Measurements from ENCODE around the gene CREG1.

The CREG1 gene

DNA sequence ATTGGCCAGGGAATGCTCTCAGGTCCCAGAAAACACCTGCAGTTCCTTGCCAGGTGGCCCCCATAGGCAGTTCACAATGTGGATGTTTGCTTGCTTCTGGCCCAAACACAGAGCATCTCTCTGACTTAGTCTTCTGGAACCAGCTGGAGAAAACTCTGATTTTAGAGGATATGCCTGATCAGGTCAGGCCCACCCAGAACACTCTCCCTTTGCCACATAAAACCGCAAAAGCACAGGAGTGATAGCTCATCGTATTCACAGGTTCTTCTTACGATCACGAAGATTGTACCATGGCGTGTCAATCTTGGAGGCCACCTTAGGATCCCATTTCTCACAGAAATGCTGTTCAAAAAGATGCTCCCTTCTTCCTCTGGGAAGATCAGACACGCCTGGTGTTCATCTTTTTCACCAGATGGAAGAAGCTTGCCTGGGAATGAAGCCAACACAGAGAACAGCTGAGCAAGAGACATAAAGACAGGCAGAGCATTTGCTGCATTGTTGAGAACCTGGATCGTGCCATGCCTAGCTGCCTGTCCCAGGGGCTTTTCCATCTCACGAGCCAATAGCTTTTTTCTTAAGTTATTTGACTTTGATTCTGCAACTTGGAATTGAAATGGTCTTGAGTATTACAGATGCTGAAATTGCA, 23.6 kb downstream of the CREG1 start:
- DNase-seq (ENCODE audit: low spot score) = no peak

DNA sequence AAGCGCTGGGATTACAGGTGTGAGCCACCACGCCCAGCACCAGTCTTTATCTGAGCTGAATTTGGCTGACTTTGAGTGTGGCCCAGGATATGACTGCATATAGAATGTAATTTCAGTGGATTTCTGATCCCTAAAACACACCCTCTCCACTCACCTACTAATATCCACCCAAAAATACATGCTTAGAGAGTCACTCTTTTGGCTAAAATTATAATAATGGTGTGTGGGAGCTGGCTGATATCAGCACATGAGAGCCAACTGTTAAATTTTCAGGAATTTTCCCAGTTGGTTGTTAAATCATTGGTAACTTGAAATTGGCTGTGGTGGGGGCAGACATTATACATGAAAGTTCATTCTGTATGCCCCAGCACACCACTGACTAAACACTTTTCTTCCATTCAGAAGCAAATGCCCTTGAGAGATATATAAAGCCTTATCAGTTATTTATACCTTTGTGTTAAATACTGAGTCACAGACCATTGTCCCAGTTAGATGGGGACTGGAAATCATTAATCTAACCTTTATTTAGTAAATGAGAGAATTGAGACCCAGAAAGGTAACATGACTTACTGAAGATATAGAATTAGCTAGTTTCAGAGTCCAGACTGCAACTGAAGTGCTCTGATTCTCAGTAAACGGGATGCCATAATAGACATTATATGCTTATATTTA, 25.4 kb downstream of the CREG1 start:
- no peak for DNase-seq (ENCODE audit: low spot score)

DNA sequence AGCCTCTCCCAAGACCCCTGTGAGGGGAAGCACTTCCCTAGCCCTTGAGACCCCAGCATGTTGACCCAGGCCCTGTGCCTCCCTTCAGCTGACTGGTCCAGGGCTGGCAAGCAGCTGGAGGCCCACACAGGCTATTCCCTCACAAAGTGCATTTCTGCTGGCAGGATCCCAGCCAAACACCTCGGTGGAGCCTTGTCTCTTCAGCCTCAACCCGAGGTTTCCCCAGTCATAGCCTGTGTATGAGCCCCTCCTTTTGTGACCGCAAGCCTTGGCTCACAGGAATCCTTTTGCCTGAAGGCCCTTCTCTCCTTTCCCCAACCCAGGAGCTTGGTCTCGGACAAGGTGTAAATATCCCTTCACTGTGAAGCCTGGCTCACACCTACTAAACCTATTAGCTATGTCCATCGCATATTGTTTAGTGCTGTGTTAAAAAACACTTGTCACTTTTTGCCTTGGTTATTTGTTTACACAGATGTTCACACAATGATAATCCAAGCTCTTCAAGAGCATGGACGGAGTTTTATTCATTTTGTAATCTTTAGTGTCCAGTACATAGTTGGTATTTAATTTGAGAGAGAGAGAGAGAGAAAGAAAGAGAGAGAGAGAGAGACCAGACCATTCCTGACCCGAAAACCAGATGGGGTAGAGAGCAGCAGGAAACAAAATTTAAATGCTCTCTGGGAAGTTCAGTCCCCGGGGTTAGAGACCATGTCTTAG, 26.7 kb downstream of the CREG1 start:
- DNase-seq (ENCODE audit: low spot score) = no peak

DNA sequence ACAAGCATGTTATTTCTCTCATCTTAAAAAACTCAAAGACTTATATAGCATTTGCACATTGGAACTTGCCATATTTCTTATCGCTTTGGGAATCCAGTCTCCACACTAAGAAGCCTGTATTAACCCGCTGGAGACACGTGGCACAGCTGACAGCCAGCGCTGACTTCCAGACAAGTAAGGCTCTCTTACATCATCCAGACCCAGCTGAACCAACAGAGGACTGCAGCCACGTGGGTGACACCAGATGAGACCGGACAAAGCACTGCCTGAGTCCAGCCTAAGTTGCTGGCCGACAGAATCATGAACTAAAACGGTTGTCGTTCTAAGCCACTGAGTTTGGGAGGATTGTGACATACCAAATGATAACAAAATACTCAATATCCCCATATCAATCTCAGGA, 28.9 kb downstream of the CREG1 start:
- no peak for DNase-seq (ENCODE audit: low spot score)

DNA sequence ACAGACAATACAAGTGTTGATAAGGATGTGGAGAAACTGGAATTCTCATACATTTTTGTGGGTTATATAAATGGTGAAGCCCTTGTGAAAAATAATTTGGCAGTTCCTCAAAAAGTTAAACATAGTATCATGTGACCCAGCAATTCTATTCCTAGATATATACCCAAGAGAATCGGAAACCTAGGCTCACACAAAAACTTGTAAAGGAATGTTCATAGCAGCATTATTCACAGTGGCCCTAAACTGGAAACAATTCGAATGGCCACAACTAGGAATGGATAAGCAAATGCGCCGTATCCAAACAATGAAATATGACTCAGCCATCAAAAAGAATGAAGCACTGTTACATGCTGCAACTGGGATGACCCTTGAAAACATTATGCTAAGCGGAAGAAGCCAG, 31.3 kb downstream of the CREG1 start:
- no peak for DNase-seq (ENCODE audit: low spot score)

DNA sequence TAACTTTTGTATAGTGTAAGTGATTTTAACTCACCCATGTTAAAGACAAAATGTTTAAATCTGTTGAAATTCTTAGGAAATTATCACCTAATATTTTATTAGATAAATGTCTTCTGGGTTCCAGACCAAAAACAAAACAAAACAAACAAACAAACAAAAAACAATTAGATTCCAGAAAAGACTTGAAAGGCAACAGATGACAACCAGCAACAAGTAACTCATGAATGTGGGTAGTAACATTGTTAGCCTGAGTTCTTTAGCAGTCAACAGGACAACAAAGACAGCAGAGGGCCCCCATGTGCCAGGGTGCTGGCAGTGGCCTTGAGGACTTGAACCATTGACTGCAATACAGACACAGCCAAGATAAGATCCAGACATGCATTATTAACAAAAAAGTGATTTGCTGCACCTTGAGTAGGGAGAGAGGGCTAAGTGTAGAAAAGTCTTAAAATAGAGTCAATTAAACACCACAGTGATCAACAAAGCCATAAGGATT, 32.8 kb downstream of the CREG1 start:
- no peak for DNase-seq (ENCODE audit: low spot score)

DNA sequence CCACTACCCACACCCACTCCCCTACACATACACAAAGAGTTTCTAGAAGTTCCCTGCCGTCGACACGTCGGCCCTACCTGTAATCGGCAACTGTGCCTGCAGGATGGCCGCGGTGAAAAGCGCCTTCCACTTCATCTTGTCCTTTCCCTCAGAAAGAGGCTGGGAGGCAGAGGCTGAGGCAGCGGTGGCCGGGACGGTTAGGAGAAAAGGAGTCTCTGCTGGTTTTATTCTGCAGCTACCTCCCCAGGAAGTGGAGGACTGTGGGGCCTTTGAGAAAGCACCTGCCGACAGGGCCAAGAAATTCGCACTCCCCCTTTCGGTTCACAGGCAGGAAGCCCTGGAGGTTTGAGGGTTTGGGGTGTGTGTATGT, 35.2 kb downstream of the CREG1 start, which contains the start of gene CD247:
TSS of gene CD247 (minus strand) at position 199 of the 370 bp plus-strand sequence. CDS start at position 135, 64 bp downstream.
- DNase-seq (ENCODE audit: low spot score) = no peak

DNA sequence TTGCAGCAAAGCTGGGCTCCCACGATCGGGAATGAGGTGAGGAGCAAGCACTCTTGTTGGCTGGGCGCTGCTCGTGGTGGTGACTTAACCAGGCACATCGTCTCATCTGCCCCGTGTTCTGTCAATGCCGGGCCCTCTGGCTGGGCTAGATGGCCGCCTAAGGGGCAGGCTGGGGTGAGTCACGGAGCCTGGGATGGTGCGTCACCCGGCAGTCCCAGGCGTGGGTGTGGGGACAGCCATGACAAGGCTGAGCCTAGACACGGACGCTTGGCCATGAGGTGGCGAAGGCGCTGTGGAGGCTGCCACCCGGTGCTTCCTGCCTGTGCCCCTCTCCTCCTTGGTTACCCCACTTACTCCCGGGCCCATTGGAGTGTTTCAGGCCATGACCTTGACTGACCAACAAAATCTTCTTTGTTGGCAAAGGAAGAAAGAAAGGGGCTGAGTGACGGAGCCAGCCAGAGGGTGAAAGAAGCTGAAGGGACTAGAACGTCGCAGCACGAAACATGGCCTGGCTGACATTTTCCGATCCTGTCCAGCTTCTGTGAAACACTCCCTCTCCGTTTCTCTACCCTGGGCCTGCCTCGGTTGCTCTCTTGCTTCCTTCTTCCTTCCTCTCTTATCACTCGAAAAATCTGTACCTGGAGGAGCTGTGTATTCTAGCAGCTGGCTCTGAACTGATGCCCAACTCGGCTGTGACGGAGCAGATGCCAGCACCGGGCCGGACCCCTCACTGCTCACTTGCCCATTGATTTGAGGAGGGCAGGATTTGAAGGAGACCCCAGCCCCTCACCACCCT, 35.8 kb downstream of the CREG1 start:
- DNase-seq (ENCODE audit: low spot score) = no peak

DNA sequence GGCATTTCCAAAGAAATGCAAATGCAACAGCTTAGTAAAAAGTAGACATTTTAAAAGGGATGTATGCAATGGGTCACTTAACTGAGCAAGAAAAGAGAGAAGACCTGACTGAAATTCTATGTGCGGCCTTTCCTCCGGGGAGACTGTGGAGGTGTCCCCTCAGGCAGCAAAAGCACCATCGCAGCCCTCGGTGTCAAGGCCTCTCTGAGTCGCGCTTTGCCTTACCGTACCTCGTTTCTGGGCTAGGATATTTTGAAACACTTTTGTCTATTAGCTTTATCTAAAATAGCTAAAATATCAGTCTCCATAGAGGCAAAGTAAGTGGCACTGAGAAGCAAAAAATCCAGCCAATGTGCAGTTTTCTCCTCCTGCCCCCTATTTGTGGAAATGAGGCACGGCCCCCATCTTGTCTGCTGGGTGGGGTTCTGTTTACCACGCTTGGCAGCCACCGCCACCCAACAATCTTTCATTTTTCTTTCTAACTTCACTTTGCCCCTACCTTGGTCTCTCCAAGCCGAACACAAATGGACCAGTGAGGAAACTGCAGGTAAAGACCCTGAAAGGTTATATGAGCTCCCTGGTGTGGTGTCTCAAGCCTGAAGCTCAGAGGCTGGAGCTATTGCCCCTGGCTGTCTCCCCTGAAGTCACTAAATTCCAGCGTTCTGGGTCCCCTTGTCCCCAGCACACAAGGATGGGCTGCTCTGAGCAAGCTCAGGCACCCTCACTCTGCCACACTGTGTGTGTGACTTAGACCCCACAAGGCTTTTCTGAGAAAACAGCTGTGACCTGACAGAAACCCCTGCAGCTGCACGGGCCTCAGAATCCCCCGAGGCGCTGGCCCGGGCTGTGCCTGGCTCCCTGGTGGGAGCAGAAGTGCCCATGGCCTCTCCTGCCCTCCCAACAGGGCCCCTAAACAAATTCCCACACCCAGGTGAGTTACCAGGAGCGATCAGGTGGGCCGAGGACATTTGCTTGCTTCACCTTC, 36.9 kb downstream of the CREG1 start:
- DNase-seq (ENCODE audit: low spot score) = no peak

DNA sequence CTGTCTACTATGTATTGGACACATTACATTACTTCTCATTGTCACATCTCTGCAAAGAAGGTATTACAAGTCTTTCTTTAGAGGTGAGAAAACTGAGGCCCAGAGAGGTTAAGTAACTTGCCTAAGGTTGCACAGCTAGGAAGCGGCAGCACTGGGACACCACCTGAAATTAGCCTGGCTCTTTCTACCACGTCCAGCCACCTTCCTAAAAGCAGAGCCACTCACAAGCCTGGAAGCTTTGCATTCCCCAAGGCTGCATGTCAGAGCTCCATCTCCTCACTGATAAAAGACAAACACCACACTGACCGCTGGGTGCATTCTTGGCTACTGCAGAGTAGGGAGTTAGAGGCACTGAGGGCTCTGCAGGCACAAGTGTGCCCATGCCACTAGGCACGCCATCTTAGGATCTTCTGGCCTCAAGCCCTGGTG, 37.7 kb downstream of the CREG1 start:
- DNase-seq (ENCODE audit: low spot score) = no peak

DNA sequence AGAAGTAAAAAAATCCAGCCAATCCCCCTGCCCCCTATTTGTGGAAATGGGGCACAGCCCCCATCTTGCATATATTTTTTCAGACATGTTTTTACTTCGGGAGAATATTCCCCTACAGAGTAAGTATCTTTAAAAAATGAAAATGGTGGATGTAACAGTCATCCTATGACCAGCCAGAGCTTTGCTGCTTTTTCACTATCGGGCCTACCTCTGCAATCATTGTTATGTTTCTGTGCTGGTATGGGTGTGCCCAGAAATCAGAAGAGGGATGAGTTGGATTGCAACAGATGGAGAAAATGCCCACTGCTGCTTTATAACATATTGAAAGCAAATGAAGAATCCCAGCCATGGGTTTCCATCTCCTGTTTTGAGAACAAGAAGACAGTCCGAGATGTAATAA, 38.1 kb downstream of the CREG1 start:
- no peak for DNase-seq (ENCODE audit: low spot score)

DNA sequence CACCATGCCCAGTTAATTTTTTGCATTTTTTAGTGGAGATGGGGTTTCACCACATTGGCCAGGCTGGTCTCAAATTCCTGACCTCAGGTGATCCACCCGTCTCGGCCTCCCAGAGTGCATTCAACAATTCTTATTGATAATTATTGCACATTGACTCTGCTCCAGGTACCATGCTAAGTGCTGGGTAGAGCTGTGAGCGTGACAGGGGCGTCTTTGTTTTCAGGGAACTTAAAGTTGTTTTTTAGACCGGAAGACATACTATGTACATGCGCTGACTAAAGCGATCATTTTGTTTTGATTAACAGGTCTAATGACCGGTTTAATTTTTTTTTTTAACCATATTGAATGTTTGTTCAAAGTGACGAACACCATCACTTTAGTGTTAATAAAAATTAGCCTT, 39.3 kb downstream of the CREG1 start:
- no peak for DNase-seq (ENCODE audit: low spot score)

DNA sequence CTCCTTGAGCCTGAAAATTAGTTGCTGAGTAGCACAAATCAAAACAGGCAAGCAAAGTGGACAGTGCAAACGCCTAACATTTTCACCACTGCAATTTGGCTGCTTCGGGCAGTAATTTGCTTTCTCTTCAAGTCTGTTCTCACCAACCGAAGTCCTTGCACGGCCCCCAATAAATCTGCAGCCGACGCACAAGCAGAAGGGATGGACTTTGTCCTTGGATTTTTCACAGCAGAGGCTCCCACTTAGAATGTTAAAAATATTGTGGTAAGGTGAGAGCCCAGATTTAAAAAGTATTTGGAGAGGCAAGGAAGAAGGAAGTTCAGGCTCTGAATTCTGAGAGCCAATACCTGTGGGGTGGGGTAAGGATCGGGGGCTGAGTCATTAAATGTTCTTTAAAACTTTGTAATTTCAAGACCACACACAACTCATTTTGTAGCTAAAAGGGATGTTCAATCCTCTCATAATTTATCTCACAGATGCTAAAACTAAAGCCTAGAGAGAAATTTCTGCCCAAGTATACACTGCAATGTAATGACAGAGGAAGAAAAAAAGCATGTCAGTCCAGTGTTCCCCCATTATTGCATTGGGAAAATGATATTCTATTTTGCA, 41.4 kb downstream of the CREG1 start:
- DNase-seq (ENCODE audit: low spot score) = no peak

DNA sequence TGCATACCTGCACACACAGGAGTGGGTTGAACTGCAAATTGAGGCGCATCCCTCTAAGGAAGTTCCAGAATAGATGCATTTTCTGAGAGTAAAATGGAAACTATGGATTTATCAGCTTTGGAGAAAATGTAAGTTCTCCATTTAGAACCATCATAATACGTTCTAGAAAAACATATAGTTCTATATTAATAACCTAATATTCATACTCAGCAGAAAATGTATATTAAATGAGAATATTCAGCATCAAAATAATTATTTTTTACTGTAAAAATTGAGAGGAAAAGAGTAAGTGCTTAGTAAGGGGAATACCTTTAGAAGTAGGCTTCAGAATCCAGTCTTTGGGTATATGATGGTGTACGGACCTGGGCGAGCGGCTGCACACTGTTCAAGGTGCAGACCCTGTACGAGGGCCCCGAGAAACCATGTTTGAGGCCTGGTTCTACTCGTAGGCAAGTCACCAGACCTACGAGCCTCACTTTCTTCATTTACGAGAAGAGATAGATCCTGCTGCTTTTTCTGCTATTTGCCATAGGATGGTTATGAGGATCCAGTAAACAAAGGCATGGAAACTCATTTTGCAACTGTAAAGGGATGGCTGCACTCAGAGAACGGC, 42.1 kb downstream of the CREG1 start:
- no peak for DNase-seq (ENCODE audit: low spot score)

DNA sequence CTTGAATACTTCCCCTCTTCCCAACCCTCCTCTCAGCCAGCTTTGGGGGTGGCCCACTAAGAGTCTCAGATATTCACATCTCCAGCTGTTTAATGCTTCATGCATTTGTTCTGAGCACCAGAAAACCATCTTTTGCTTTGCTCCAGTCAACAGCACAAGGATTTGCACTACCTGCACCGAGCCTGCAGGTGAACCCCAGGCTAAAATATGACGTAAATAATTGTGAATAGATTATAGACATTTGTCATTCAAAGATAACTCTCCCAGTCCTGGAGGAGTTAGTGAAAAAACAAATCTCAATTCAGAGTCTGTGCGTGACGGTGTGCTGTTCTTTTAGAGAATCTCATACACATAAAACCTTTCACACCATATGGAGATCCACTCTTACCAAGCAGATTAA, 42.7 kb downstream of the CREG1 start:
- DNase-seq (ENCODE audit: low spot score) = no peak

DNA sequence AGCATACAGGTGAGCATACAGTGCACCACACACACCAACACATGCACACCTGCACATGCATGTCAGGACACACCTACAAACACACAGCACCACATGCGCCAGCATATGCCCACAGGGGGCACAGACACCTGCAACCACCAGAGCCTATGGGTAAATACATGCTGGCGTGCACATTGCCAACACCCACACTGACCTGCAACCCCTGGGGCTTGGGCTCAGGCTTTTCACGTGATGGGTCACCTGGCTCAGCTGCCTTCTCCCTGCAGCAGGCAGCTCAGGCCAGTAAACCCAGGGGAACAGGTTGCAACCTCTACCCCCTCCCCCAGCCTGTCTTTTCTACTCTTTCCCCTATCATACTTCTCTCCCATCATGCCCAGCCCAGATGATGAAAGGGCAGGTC, 43.3 kb downstream of the CREG1 start:
- DNase-seq (ENCODE audit: low spot score) = no peak

DNA sequence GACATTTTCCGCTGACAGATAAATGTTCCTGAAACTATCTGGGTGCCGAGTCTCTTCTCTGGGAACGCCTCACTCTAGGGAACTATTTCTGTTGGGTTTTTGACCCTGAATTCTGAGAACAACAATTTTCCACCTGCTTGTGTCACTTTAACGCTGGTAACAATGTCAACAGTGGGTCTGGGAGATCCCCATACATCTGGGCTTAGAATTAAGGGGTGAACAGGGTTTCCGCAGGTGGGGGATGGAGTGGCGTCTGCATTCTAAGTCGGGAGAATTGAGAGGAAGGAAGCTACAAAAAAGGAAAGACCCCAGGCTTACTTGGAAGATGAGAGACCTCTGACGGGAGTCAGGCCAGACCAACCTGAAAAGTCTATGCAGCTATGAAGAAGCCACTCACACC, 44.0 kb downstream of the CREG1 start:
- DNase-seq (ENCODE audit: low spot score) = no peak

DNA sequence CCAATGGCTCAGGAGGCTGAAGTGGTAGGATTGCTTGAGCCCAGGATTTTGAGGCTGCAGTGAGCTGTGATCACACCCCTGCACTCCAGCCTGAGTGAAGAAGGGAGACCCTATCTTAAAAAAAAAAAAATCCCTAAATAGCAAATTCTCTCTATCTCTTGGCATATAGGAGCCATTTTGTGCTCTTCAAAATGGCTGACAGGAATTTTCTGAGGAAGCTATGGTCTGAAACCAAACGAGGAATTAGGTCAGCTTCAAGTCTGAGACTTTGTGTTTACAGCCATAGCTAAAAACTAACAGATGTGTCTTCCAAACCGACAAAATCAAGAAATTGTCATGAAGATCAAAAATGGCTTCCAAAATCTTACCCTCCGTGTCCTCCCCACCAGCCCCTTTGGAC, 45.8 kb downstream of the CREG1 start:
- DNase-seq (ENCODE audit: low spot score) = no peak

DNA sequence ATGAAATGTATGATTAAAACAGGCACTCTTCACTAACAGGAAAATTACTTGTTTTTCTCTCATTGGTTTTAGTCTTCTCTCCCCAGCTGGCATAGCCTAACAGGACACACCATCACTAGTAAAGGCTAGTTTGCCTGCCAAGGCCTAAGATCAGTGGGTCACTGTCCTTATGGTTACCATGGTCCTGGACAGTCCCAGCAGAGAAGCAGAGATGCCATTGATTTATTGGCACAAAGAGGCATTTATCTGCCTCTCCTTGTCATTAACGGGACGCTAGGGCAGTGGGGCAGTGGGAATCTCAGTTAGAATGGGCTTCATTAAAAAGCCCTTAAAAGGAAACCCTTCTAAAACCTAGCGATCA, 49.1 kb downstream of the CREG1 start:
- no peak for DNase-seq (ENCODE audit: low spot score)

All from iPS-NIHi11 (cell line).